GM21737 (cell line): Measurements from ENCODE around the gene SH3BP4.

Experiments used
- ATAC-seq: cut with Tn5 transposase; IDR thresholded peaks from one replicate; pipeline ENCODE4 v1.9.1; 2021; ENCODE audit warnings: mild to moderate bottlenecking, moderate library complexity; ENCODE audit not compliant: unreplicated experiment

The SH3BP4 gene

GRCh38 chr2:235032949-235033348 is 81.1 kb downstream of the SH3BP4 start:
- no peak for ATAC-seq

- no peak for ATAC-seq
Observed at GRCh38 chr2:235034265-235035118, 82.7 kb downstream of the SH3BP4 start.

- no peak for ATAC-seq
Observed at GRCh38 chr2:235037604-235038166, 85.9 kb downstream of the SH3BP4 start.

GRCh38 chr2:235041221-235041917 is 89.6 kb downstream of the SH3BP4 start:
- ATAC-seq, result no peak

GRCh38 chr2:235041918-235042575 is 90.2 kb downstream of the SH3BP4 start:
- no peak for ATAC-seq

- no peak for ATAC-seq
Observed at GRCh38 chr2:235042576-235043515, 91.0 kb downstream of the SH3BP4 start.

GRCh38 chr2:235043762-235044500 is 92.1 kb downstream of the SH3BP4 start:
- no peak for ATAC-seq

GRCh38 chr2:235044501-235045271 is 92.9 kb downstream of the SH3BP4 start:
- no peak for ATAC-seq

- ATAC-seq, result peak; percentile 87
Observed at GRCh38 chr2:235045336-235045972, 93.6 kb downstream of the SH3BP4 start.

- no peak for ATAC-seq
Observed at GRCh38 chr2:235045973-235046343, 94.1 kb downstream of the SH3BP4 start.

GRCh38 chr2:235046589-235046988 is 94.8 kb downstream of the SH3BP4 start:
- ATAC-seq, result no peak

- no peak for ATAC-seq
Observed at GRCh38 chr2:235047171-235048160, 95.6 kb downstream of the SH3BP4 start.

- ATAC-seq, result no peak
Observed at GRCh38 chr2:235048549-235048948, 96.7 kb downstream of the SH3BP4 start.

- no peak for ATAC-seq
Observed at GRCh38 chr2:235049069-235049468, 97.3 kb downstream of the SH3BP4 start.

GRCh38 chr2:235049719-235050118 is 97.9 kb downstream of the SH3BP4 start:
- no peak for ATAC-seq

- ATAC-seq, result no peak
Observed at GRCh38 chr2:235050980-235051351, 99.1 kb downstream of the SH3BP4 start.
